ENCODE data around the gene PITPNC1.

- TF ChIP-seq, protein P1, sequence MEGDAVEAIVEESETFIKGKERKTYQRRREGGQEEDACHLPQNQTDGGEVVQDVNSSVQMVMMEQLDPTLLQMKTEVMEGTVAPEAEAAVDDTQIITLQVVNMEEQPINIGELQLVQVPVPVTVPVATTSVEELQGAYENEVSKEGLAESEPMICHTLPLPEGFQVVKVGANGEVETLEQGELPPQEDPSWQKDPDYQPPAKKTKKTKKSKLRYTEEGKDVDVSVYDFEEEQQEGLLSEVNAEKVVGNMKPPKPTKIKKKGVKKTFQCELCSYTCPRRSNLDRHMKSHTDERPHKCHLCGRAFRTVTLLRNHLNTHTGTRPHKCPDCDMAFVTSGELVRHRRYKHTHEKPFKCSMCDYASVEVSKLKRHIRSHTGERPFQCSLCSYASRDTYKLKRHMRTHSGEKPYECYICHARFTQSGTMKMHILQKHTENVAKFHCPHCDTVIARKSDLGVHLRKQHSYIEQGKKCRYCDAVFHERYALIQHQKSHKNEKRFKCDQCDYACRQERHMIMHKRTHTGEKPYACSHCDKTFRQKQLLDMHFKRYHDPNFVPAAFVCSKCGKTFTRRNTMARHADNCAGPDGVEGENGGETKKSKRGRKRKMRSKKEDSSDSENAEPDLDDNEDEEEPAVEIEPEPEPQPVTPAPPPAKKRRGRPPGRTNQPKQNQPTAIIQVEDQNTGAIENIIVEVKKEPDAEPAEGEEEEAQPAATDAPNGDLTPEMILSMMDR (IDR thresholded peaks at IDR 0.05) = no peak
- TF ChIP-seq POLR2A (IDR thresholded peaks at IDR 0.05) = no peak
These were observed 309.2 kb downstream of the PITPNC1 start for GRCh38 chr17:67686241-67686640.

Measured in breast epithelium (tissue), 3 donors.